Kidney epithelial cell (primary cell): ENCODE data around the gene IGHMBP2. TPM values are rescaled to one million over a fixed set of nuclear protein-coding genes. Genes with fewer than 3 reads are reported as not detected.

Experiments used
- DNase-seq: peaks from one replicate; pipeline ENCODE4 v3.0.0-alpha.2; 2010; ENCODE audit warnings: low read depth
- H3K27me3 ChIP-seq: 2 replicates; pipeline ENCODE4 v1.6.0; 2011; ENCODE audit warnings: low read length; ENCODE audit not compliant: control insufficient read depth, insufficient read depth
- H3K36me3 ChIP-seq: 2 replicates; pipeline ENCODE4 v1.5.1; 2011; ENCODE audit warnings: low read length; ENCODE audit not compliant: control insufficient read depth, insufficient read depth
- H3K4me3 ChIP-seq: 2 replicates; pipeline ENCODE4 v1.5.1; 2011; ENCODE audit warnings: low read depth, mild to moderate bottlenecking, control low read depth, low read length
- CTCF ChIP-seq: IDR thresholded peaks from 2 replicates; pipeline ENCODE4 v1.5.1; 2011; ENCODE audit warnings: mild to moderate bottlenecking, moderate library complexity, low read length, control low read depth, inconsistent platforms; ENCODE audit not compliant: insufficient read depth, poor library complexity, severe bottlenecking
- total RNA-seq: library from RNA; depleted of rRNA; stranded (reverse); fragments of >200 nt; gene quantifications from 2 replicates; pipeline ENCODE4 v1.2.3, GENCODE V29; 2015

The IGHMBP2 gene
- total RNA-seq, 1 donor from 2014 or later, result 12.4 TPM

DNA sequence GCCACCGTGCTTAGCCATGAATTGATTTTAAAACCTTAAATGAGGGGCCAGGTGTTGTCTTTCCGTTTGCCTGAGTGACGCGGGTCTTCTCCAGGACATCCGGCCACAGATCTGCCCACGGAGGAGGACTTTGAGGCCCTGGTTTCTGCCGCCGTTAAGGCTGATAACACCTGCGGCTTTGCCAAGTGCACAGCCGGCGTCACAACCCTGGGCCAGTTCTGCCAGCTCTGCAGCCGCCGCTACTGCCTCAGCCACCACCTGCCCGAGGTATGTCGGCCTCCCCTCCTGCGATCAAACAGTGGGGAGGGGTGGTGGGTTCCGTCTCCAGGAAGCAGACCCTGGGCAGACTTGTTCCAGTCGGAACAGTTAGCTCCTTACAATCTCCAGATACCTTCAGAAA is 34.4 kb downstream of the IGHMBP2 start:
- peaks cover 1% of the 10 kb centered on the region for H3K36me3 ChIP-seq
- no peaks in the 10 kb centered on the region for H3K27me3 ChIP-seq
- no peak for TF ChIP-seq CTCF
- no peak for DNase-seq
- no peak overlapping the region for H3K4me3 ChIP-seq

GRCh38 chr11:68938816-68939582 is 35.3 kb downstream of the IGHMBP2 start:
- peaks cover 1% of the 10 kb centered on the region for H3K36me3 ChIP-seq
- DNase-seq, result no peak
- no peak for TF ChIP-seq CTCF
- H3K4me3 ChIP-seq, result no peak overlapping the region
- no peaks in the 10 kb centered on the region for H3K27me3 ChIP-seq

DNA sequence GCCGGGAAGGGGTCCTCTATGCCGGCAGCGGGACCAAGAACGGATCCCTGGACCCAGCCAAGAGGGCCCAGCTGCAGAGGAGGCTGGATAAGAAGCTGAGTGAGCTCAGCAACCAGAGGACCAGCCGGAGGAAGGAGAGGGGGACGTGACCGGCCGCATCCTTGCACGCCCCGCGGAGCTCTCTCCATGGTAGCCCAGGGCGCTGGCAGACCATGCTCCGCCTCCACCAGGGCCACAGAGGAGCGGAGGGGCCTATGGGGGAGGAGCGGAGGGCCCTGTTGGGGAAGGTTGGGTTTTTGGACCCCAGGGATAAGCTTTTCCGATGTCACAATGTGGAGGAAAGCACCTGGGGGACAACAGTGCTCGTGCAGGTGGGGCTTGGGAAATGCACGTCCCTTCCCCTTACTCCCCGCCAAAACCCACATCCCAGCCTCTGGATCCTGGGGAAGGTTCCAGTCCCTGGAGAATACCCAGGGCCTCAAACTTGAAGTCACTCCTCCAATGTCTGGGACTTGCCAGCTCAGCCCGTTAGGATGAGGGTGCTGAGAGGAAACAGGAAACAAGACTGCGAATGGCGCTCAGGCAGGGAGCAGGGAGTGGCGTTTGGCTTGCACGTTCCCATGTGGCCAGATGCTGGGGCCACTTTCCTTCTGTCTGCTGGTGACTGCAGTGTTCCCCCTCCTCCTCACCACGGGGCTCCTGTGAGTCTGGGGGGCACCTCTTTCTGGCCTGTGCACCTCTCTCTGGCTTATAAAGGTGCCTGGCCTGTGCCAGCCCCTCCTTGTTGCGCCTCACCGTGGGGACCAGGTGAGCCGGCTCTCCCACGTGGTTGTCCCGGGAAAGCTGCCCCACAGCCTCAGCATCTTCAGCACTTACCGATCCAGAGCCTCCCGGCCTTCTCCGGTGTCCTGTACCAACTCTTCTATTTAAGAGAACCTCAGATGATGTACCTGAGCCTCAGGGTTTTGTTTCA is 36.2 kb downstream of the IGHMBP2 start:
- TF ChIP-seq CTCF, result no peak
- no peak for DNase-seq
- Histone ChIP-seq H3K4me3 (no peak overlapping the region), H3K27me3 (no peaks in the 10 kb centered on the region), H3K36me3 (peaks cover 1% of the 10 kb centered on the region)

DNA sequence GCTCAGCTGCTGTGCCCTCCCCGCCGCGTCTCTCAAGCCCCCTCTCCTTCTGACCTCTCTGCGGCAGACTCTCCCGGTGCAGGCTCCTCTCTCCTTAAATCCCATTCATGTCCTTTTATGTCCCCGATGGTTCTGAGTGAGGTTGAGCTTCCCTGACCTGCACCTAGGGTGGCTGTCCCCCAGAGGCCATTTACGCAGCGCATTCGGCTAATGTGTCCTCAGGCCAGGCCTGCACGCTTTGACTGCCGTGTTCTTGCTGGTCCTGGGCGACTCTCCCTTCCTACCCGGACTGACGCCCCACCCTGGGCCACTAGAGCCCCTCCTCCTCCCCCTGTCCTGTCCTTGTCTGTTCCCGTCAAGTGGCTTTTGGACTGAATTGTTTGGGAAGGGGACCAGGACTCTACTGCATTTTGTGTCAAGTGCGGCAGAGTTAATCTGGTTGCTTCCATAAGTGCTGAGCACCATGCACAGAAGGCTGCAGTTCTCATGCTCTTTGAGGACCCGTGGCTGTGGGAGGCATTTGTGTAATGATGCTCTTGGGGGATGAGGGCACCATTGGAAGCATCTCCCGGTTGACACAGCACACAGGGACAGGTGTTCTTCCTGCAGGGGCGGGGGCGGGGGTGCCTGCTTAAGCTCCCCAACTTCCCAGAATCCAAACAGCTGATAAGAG is 37.1 kb downstream of the IGHMBP2 start:
- Histone ChIP-seq H3K36me3 (peaks cover 1% of the 10 kb centered on the region), H3K4me3 (no peak overlapping the region), H3K27me3 (no peaks in the 10 kb centered on the region)
- no peak for DNase-seq
- no peak for TF ChIP-seq CTCF

GRCh38 chr11:68941324-68942094 is 37.8 kb downstream of the IGHMBP2 start:
- H3K4me3 ChIP-seq, result no peak overlapping the region
- H3K36me3 ChIP-seq, result peaks cover 1% of the 10 kb centered on the region
- no peaks in the 10 kb centered on the region for H3K27me3 ChIP-seq
- no peak for TF ChIP-seq CTCF
- DNase-seq, result no peak
